Astrocyte (in vitro differentiated cells and primary cell): ENCODE measurements around the gene CSH2.

Experiments used
- EZH2 ChIP-seq: IDR thresholded peaks from 2 replicates; pipeline ENCODE4 v1.6.1; 2012; ENCODE audit warnings: mild to moderate bottlenecking, low read length, inconsistent platforms; ENCODE audit not compliant: insufficient read depth
- TF ChIP-seq, protein P1 (sequence below): IDR thresholded peaks from 2 replicates; pipeline ENCODE4 v1.5.1; 2011; ENCODE audit warnings: low read depth, mild to moderate bottlenecking, inconsistent platforms, low read length, moderate library complexity; ENCODE audit not compliant: insufficient read depth

DNA sequence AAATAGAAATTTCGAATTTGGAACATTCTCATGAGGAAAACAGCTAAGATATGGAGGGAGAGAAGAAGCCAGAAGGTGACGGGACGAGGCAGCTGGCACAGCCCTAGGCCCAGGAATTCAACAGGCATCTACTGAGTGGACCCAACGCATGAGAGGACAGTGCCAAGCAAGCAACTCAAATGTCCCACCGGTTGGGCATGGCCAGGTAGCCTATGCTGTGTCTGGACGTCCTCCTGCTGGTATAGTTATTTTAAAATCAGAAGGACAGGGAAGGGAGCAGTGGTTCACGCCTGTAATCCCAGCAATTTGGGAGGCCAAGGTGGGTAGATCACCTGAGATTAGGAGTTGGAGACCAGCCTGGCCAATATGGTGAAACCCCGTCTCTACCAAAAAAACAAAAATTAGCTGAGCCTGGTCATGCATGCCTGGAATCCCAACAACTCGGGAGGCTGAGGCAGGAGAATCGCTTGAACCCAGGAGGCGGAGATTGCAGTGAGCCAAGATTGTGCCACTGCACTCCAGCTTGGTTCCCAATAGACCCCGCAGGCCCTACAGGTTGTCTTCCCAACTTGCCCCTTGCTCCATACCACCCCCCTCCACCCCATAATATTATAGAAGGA, 43.2 kb upstream of the CSH2 start:
- TF ChIP-seq, protein P1, sequence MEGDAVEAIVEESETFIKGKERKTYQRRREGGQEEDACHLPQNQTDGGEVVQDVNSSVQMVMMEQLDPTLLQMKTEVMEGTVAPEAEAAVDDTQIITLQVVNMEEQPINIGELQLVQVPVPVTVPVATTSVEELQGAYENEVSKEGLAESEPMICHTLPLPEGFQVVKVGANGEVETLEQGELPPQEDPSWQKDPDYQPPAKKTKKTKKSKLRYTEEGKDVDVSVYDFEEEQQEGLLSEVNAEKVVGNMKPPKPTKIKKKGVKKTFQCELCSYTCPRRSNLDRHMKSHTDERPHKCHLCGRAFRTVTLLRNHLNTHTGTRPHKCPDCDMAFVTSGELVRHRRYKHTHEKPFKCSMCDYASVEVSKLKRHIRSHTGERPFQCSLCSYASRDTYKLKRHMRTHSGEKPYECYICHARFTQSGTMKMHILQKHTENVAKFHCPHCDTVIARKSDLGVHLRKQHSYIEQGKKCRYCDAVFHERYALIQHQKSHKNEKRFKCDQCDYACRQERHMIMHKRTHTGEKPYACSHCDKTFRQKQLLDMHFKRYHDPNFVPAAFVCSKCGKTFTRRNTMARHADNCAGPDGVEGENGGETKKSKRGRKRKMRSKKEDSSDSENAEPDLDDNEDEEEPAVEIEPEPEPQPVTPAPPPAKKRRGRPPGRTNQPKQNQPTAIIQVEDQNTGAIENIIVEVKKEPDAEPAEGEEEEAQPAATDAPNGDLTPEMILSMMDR = no peak
- TF ChIP-seq EZH2 = no peak
